DND-41 (cell line): ENCODE measurements around the gene GCAT.

ENCODE experiments used
- ATAC-seq: fragments of 200-7000 bp; cut with Tn5 transposase; 3 replicates; pipeline ENCODE4 v1.9.1; 2021; ENCODE audit warnings: low read depth; ENCODE audit not compliant: insufficient read depth
- DNase-seq: peaks from one replicate; pipeline ENCODE4 v3.0.0-alpha.2; 2020
- H2AFZ ChIP-seq: 2 replicates; pipeline ENCODE4 v1.6.0; 2012; ENCODE audit warnings: low read depth, low read length
- H3K27ac ChIP-seq: 2 replicates; pipeline ENCODE4 v1.5.1; 2012; ENCODE audit warnings: low read length, inconsistent platforms
- H3K27me3 ChIP-seq: fragments of 200-600 bp; sonication (generic); 2 replicates; pipeline ENCODE4 v1.6.0; 2012; ENCODE audit warnings: low read length, mild to moderate bottlenecking, inconsistent platforms; ENCODE audit not compliant: insufficient read depth, poor library complexity
- H3K36me3 ChIP-seq: 2 replicates; pipeline ENCODE4 v1.5.1; 2012; ENCODE audit warnings: low read length, inconsistent platforms; ENCODE audit not compliant: insufficient read depth
- H3K4me1 ChIP-seq: 2 replicates; pipeline ENCODE4 v1.5.1; 2012; ENCODE audit warnings: mild to moderate bottlenecking, low read length; ENCODE audit not compliant: insufficient read depth
- H3K4me2 ChIP-seq: 2 replicates; pipeline ENCODE4 v1.6.0; 2012; ENCODE audit warnings: mild to moderate bottlenecking, moderate library complexity, low read length, inconsistent platforms; ENCODE audit not compliant: insufficient read depth
- H3K4me3 ChIP-seq, 2 experiments: fragments of 200-600 bp in 1 of 2; shearing (Covaris generic) in 1 of 2; 2 replicates each; pipeline ENCODE4 v1.5.1; 2012 to 2016; ENCODE audit warnings: inconsistent platforms in 2 of 2, low read length in 2 of 2, mild to moderate bottlenecking in 2 of 2, low read depth in 1 of 2, moderate library complexity in 1 of 2
- H3K79me2 ChIP-seq: 2 replicates; pipeline ENCODE4 v1.6.0; 2012; ENCODE audit warnings: low read length, inconsistent platforms; ENCODE audit not compliant: insufficient read depth
- H3K9ac ChIP-seq: 2 replicates; pipeline ENCODE4 v1.6.0; 2012; ENCODE audit warnings: low read depth, mild to moderate bottlenecking, inconsistent platforms, low read length, moderate library complexity
- H3K9me3 ChIP-seq: 2 replicates; pipeline ENCODE4 v1.5.1; 2012; ENCODE audit warnings: low read length, moderate library complexity, mild to moderate bottlenecking, inconsistent platforms; ENCODE audit not compliant: insufficient read depth, severe bottlenecking
- H4K20me1 ChIP-seq: 2 replicates; pipeline ENCODE4 v1.6.0; 2012; ENCODE audit warnings: low read length; ENCODE audit not compliant: insufficient read depth
- CTCF ChIP-seq: IDR thresholded peaks from 2 replicates; pipeline ENCODE4 v1.5.1; 2012; ENCODE audit warnings: borderline replicate concordance, low read length, moderate library complexity, mild to moderate bottlenecking; ENCODE audit not compliant: poor library complexity, severe bottlenecking; ENCODE audit errors: extremely low read depth
- EZH2 ChIP-seq: IDR thresholded peaks from 3 replicates; pipeline ENCODE4 v1.6.1; 2012; ENCODE audit warnings: borderline replicate concordance, low read depth, mild to moderate bottlenecking, moderate library complexity, low read length, inconsistent platforms; ENCODE audit not compliant: severe bottlenecking

The GCAT gene

GRCh38 chr22:37831472-37831871 lies 23.7 kb downstream of the GCAT start:
- H3K79me2 ChIP-seq = no peaks in the 10 kb centered on the region
- H3K27me3 ChIP-seq = no peaks in the 10 kb centered on the region
- no peaks in the 10 kb centered on the region for H3K9me3 ChIP-seq
- TF ChIP-seq CTCF = no peak
- no peak for TF ChIP-seq EZH2
- H3K36me3 ChIP-seq = peaks cover 61% of the 10 kb centered on the region
- DNase-seq (no peak), ATAC-seq (no peak)
- H3K4me3 ChIP-seq = no peak overlapping the region
- no peaks in the 10 kb centered on the region; the same call in 1 of the 2 replicates for H4K20me1 ChIP-seq
- no peak overlapping the region for H3K27ac ChIP-seq
- no peak overlapping the region for H3K9ac ChIP-seq
- no peak overlapping the region for H2AFZ ChIP-seq
- H3K4me2 ChIP-seq = no peak overlapping the region
- H3K4me1 ChIP-seq = no peaks in the 10 kb centered on the region

GRCh38 chr22:37832022-37832857 lies 24.5 kb downstream of the GCAT start:
- Histone ChIP-seq H2AFZ (no peak overlapping the region), H3K79me2 (0 out of 2 replicates have a peak, but pooled peaks cover 2% of the 10 kb centered on the region), H3K4me2 (no peak overlapping the region), H3K4me3 (no peak overlapping the region), H3K9ac (no peak overlapping the region), H3K4me1 (no peaks in the 10 kb centered on the region), H3K27ac (no peak overlapping the region), H3K36me3 (peaks cover 66% of the 10 kb centered on the region), H3K27me3 (no peaks in the 10 kb centered on the region), H3K9me3 (no peaks in the 10 kb centered on the region), H4K20me1 (no peaks in the 10 kb centered on the region; the same call in none of the 2 replicates)
- TF ChIP-seq EZH2 (no peak), CTCF (no peak)
- DNase-seq (no peak), ATAC-seq (no peak)

- H4K20me1 ChIP-seq = peaks cover 7% of the 10 kb centered on the region; the same call in 1 of the 2 replicates
- peak overlapping the region in 1 of 2 experiments; percentile 66; a peak in 1 of 4 replicates for H3K4me3 ChIP-seq
- H2AFZ ChIP-seq = no peak overlapping the region
- no peak for DNase-seq
- H3K79me2 ChIP-seq = peaks cover 44% of the 10 kb centered on the region
- no peaks in the 10 kb centered on the region for H3K27me3 ChIP-seq
- peaks cover 27% of the 10 kb centered on the region for H3K36me3 ChIP-seq
- TF ChIP-seq EZH2 = no peak
- TF ChIP-seq CTCF = no peak
- no peak for ATAC-seq
- H3K4me1 ChIP-seq = peaks cover 28% of the 10 kb centered on the region
- no peak overlapping the region for H3K9ac ChIP-seq
- H3K27ac ChIP-seq = no peak overlapping the region
- H3K9me3 ChIP-seq = peaks cover 6% of the 10 kb centered on the region
- peak overlapping the region; percentile 77 for H3K4me2 ChIP-seq
Measured at GRCh38 chr22:37842015-37842793, 34.5 kb downstream of the GCAT start.
